ENCODE data around the gene RPL18A.

Gene RPL18A

DNA sequence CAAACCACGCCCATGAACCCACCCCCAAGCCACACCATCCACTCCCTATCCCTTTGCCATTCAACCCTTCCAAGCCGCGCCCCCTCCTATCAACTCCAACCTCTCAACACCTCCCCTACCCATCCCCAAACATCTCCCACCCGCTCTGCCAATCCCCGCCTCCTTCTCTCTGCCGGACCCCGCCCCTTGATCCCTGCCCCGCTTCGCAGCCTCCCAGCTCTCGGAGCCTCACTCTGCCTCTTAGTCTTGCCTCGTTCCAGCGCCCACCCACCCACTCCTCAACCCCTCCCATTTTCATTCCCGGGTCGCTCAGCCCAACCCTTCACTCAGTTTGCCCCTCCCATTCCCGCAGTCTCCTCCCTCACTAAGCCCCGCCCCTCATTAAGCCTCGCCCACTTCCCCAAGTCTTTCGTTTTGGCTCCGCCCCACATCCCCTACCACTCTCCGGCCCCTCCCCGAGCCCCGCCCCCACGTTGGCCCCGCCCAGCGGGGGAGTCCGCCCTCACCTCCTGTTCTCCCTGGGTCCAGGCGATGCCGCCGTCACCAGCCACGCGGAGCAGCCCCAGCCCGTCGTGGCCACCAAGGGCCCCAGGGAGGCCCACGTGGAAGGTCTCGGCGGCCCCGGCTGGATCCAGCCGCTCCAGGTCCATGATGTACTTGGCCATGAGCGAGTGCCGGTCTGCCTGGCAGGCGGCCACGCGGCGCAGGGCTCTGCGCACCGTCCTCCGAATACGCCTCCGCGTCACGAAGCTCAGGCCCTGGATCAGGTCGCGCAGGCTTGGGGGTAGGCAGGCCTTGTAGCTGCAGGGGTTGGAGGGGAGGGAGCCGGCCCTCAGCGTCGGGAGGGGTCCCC, 17.7 kb upstream of the RPL18A start:
- peak; percentile 34 for DNase-seq

DNA sequence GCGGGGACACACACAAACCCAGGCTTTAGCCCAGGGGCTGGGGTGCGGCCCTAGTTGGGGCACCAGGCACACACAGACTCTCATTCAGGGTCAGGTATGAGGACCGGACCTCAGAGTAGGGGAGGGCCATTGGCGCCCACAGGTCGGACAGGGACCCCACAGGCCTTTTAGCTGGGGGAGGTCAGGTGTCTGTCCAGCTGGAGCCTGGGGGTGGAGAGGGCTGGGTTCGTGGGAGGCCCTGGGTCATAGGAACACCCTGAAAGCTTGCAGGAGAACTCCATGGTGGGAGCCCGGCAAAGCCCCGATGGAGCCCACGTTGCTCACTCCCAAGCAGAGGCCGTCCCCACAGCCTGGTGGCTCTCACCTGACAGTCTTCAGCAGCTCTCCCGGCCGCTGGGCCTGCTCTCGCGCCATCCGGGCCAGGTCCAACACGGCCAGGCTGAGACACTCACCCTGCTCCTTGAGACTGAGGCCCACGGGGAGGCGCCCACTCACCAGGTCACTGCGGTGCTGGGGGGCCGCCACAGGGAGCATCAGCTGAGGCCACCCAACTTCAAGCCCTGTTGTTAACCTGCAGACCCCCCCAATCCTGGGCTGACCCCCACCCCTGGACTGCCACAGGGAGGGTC, 16.9 kb upstream of the RPL18A start:
- no peak for DNase-seq

DNA sequence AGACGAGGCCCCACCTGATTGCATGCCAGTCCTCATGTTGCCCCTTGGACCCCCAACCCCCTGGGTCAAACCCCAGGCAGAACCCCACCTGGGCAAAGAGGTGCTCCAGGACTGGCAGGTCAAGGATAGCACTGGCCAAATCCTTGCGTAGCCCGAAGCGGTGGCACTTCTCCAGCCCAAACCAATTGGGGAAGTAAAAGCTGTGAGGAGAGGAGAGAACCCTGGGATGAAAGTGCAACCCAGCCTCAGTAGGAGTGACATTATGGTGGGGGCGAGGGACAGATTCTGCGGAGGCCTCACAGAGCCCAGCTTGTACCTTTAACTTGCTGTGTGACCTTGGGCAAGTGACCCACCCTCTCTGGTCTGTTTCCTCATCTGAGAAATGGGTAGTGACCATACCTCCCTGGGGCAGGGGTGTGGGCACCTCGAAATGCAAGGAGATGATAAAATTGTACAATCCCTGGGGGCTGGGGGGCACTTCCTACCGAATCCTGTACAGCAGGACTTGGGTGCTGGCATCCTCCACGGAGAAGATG, 16.4 kb upstream of the RPL18A start:
- no peak for DNase-seq

GRCh38 chr19:17843908-17844490, 15.7 kb upstream of the RPL18A start:
- no peak for DNase-seq

- peak; percentile 47 for DNase-seq
Observed at GRCh38 chr19:17846146-17846545, 13.6 kb upstream of the RPL18A start.

- DNase-seq: peak; percentile 88
Observed at GRCh38 chr19:17847538-17848366, 12.0 kb upstream of the RPL18A start, which contains the start of gene JAK3. Gene JAK3, minus strand, starts transcription at chr19:17847982. Its CDS starts 3,565 bp downstream, at chr19:17844417.

- DNase-seq: no peak
Observed at GRCh38 chr19:17848595-17849292, 11.0 kb upstream of the RPL18A start.

- DNase-seq: no peak
Observed at GRCh38 chr19:17854061-17854460, 5.6 kb upstream of the RPL18A start.

GRCh38 chr19:17855280-17856152, 4.2 kb upstream of the RPL18A start:
- peak; percentile 82 for DNase-seq

- no peak for DNase-seq
Observed at GRCh38 chr19:17860331-17860992, 752 bp downstream of the RPL18A start.

- no peak for DNase-seq
Observed at GRCh38 chr19:17860993-17861360, 1.3 kb downstream of the RPL18A start.

DNA sequence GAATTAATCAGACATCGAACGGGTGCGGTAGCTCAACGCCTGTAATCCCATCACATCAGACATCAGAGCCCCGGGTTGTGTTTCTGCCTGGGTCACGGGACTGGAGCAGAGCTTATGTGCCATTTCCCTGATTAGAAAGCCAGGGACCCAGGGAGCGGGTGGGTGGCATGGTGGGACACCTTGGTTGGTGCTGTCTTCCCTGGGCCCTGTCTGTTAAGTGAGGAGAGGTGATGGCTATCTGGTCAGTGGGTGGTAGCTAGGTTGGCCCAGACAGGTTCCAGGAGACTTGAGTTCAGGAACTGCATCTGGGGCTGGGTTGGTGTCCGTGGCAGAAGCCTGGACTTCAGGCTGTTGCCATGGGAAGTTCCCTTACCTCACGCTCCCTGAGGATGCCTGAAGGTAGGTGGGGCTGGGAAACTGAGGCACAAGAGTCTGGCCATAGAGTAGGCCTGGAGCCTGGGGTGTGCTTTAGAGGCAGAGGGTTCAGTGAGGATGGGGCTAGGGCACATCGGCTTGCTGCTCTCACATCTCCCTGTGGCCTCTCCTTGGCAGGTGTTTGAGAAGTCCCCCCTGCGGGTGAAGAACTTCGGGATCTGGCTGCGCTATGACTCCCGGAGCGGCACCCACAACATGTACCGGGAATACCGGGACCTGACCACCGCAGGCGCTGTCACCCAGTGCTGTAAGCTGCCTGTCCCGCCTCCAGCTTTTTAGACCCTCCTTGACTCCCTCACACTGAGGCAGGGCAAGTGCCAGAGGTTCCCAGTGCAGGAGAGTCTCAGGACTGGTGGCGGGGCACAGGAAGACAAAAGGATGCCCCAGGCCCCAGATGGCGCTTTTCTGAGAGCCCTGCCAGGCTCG, 2.1 kb downstream of the RPL18A start:
- no peak for DNase-seq

- DNase-seq: peak; percentile 36
Observed at GRCh38 chr19:17862711-17863519, 3.2 kb downstream of the RPL18A start.

DNA sequence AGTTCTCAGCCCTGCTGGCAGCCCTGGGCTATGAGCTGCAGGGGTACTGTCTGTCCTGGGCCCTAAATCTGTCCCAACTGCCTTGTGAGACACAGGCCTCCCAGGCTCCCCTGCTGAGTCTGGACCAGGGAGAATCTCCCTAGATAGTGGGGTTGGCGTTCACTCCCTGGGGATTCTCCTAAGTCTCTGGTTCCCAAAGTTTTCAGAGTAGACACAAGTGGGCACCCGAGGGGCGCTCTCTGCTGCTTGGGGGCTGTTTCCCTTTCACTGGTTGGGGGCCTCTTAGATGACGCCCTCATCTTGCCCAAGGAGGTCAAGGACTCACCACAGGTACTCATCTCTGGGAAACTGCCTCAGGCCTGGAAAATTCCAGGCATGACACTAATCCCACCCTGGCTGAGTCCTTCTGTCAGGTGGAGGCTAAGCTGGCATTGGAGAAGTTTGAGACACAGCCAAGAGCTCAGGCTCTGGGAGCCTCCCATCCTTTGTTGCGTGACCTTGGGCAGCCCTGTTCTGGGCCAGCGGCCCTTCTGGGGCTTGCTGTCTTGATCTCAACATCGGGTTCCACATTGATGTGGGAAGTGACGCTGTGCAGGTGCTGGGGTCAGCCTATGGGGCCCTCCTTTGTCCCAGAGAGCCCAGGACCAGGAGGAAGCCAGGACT, 3.9 kb downstream of the RPL18A start:
- DNase-seq: no peak

DNA sequence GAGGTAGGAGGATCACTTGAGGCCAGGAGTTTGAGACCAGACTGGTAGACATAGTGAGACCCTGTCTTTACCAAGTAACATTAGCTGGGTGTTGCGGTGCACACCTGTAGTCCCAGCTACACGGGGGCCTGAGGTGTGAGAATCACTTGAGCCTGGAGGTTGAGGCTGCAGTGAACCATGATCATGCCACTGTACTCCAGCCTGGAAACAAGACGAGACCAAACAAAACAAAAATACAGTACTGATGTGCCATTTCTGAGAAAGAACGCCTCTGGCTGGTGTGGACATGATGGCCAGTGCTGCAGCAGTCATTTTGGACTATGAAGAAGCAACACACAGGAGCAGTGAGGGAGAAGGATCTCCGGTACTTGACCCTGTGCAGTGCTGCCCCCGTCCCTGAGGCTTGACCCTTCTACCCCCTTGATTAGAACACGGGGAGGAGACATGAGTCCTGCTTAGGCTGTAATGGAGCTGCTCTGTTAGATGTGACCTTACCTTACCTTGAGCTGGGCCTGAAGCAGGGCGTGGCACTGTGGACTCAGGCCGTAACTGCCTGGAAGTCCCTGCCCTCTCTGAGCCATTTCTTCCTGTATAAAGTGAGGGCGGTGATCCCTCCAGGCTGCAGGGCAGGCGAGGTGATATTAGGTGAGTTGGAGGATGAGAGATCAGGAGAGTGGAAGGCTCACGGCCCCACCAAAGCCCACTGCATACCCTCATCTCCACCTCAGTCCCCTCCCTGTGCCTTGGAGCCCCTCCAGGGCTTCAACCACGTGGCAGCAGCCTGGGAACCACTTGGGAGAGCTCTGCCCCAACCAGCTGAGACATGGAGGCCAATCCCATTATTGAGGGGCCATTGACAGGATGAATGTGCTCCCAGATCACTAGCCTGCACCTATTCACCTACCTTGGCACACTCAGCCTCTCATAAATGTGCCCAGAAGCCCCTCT, 5.9 kb downstream of the RPL18A start:
- DNase-seq: no peak

GRCh38 chr19:17866312-17866963, 6.7 kb downstream of the RPL18A start:
- no peak for DNase-seq
